HG03060 (cell line): Measurements from ENCODE around the gene MAP2K4.
"Not testable (repeated sequence)": the region's sequence is repeated elsewhere in the genome, so short reads cannot be mapped to it uniquely, and the experiment has no call there.

Source experiments
- ATAC-seq: cut with Tn5 transposase; IDR thresholded peaks from one replicate; pipeline ENCODE4 v1.9.1; 2021; ENCODE audit warnings: low read depth, moderate number of reproducible peaks; ENCODE audit not compliant: unreplicated experiment

Gene MAP2K4

GRCh38 chr17:12136243-12136642 is 115.6 kb downstream of the MAP2K4 start:
- ATAC-seq, result no peak

DNA sequence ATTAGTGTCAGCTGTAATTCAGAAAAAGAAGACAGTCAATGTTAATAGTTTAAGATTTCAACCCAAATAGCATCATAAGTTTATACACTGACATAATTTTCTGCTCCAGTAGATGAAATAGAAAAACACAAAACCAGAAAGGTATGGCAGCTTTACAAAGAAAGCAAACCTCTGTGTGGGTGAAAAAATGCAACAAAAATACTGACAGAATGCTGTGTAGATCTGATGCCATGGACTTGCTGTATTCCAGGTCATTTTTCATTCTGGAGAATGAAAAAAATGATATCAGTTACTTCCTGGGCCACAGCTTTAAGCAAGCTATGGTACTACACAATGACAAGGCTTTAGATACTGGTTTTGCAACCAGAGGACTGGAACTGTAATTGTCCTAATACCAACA is 116.0 kb downstream of the MAP2K4 start:
- ATAC-seq, result no peak

GRCh38 chr17:12137859-12138258 is 117.2 kb downstream of the MAP2K4 start:
- no peak for ATAC-seq

GRCh38 chr17:12140685-12141084 is 120.0 kb downstream of the MAP2K4 start:
- no peak for ATAC-seq

- ATAC-seq, result not testable (repeated sequence)
Observed at GRCh38 chr17:12162187-12162586, 141.5 kb downstream of the MAP2K4 start.

DNA sequence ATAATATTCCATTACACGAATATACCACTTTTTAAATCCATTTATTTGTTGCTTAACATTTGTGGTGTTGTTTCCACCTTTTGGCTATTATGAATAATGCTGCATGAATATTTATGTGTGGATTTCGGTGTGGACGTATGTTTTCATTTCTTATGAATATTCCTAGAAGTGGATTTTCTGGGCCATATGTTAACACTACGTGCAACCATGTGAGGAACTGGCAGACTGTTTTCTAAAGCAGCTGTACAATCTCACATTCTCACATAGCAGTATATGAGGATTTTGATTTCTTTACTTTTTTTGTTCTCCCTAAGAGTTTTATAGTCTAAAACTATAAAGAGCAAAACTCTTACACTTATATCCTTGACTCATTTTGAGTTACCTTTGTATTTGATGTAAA is 143.4 kb downstream of the MAP2K4 start:
- ATAC-seq, result no peak

- ATAC-seq, result no peak
Observed at GRCh38 chr17:12178644-12179330, 158.1 kb downstream of the MAP2K4 start.

- ATAC-seq, result no peak
Observed at GRCh38 chr17:12180644-12181261, 160.1 kb downstream of the MAP2K4 start.

- ATAC-seq, result no peak
Observed at GRCh38 chr17:12187658-12188057, 167.0 kb downstream of the MAP2K4 start.

GRCh38 chr17:12193144-12193735 is 172.6 kb downstream of the MAP2K4 start:
- no peak for ATAC-seq
